Thymus (tissue), 11 donors: Measurements from ENCODE around the gene PLAC8. TPM values are rescaled to one million over a fixed set of nuclear protein-coding genes. Genes with fewer than 3 reads are reported as not detected.
"Not testable (repeated sequence)": the region's sequence is repeated elsewhere in the genome, so short reads cannot be mapped to it uniquely, and the experiment has no call there.

Experiments used
- DNase-seq, 9 donors: peaks; one replicate each; pipeline ENCODE4 v3.0.0-alpha.2; 2013; ENCODE audit warnings: low spot score in 9 of 9, low read depth in 6 of 9, missing footprints in 1 of 9
- H3K27ac ChIP-seq, 2 donors: one replicate each; pipeline ENCODE4 v1.5.1; 2013; ENCODE audit warnings: control low read depth in 1 of 2, low read depth in 1 of 2, low read length in 1 of 2, mild to moderate bottlenecking in 1 of 2, moderate library complexity in 1 of 2
- H3K27me3 ChIP-seq, 2 donors: one replicate each; pipeline ENCODE4 v1.5.1; 2013; ENCODE audit warnings: low read length in 1 of 2; ENCODE audit not compliant: control insufficient read depth in 2 of 2, insufficient read depth in 1 of 2
- H3K36me3 ChIP-seq, 2 donors: one replicate each; pipeline ENCODE4 v1.5.1; 2013; ENCODE audit warnings: low read length in 1 of 2, mild to moderate bottlenecking in 1 of 2, moderate library complexity in 1 of 2; ENCODE audit not compliant: control insufficient read depth in 2 of 2, insufficient read depth in 2 of 2
- H3K4me1 ChIP-seq, 2 donors: one replicate each; pipeline ENCODE4 v1.5.1; 2013; ENCODE audit warnings: low read length in 2 of 2; ENCODE audit not compliant: control insufficient read depth in 2 of 2, insufficient read depth in 2 of 2
- H3K4me3 ChIP-seq, 2 donors: one replicate each; pipeline ENCODE4 v1.5.1; 2013; ENCODE audit warnings: low read length in 2 of 2, control low read depth in 1 of 2, mild to moderate bottlenecking in 1 of 2
- H3K9me3 ChIP-seq, 2 donors: one replicate each; pipeline ENCODE4 v1.5.1; 2013; ENCODE audit warnings: low read length in 1 of 2, mild to moderate bottlenecking in 1 of 2; ENCODE audit not compliant: control insufficient read depth in 2 of 2, insufficient read depth in 1 of 2
- WGBS: extraction: QIAGEN DNeasy Blood & Tissue Kit; methylation state at CpG from one replicate; pipeline ENCODE4 v1.1.7; 2013; 5-methylcytosine and 5-hydroxymethylcytosine counted together
- polyA plus RNA-seq: library from polyadenylated mRNA; stranded (reverse); fragments of 200-250 nt; gene quantifications from one replicate; pipeline ENCODE4 v1.2.3, GENCODE V29; 2013
- total RNA-seq: library from RNA; stranded (reverse); fragments of 120-200 nt; gene quantifications from one replicate; pipeline ENCODE4 v1.2.4, GENCODE V29; 2013
- donor health status: healthy.

Gene PLAC8
- total and polyA plus RNA-seq, 2 donors: 48.9 to 79.8 TPM

DNA sequence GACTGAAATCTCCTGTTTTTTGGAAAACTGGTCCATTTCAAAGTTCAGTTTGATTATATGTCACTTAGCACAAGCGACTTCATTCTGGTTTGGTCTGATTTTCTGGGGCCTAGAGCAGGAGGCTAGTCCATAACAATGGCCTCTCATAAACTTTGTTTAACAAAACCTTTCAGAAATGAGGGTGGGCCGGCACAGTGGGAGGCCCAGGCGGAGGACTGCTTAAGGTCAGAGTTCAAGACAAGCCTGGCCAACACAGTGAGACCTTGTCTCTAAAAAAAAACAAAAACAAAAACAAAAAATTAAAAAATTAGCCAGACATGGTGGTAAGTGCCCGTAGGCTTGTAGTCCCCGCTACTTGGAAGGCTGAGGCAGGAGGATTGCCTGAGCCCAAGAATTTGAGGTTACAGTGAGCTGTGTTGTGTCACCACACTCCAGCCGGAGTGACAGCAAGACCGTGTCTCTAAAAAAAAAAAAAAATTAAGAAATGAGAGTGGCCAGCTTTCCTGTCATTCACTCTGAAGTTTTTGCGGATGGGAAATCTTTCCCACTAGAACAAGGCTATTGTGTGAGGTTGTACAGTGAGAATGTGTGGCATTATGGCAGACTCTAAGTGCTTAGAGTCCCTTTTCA lies 1.2 kb upstream of the PLAC8 start:
- no peak overlapping the region for H3K4me3 ChIP-seq
- DNase-seq: no peak
- 82% methylated on average over 8 of the region's 8 CpGs for WGBS
- H3K27me3 ChIP-seq: no peaks in the 10 kb centered on the region
- H3K4me1 ChIP-seq: peaks cover 6 to 20% of the 10 kb centered on the region in 2 donors
- no peaks in the 10 kb centered on the region for H3K9me3 ChIP-seq
- no peak overlapping the region for H3K27ac ChIP-seq
- no peaks in the 10 kb centered on the region for H3K36me3 ChIP-seq

DNA sequence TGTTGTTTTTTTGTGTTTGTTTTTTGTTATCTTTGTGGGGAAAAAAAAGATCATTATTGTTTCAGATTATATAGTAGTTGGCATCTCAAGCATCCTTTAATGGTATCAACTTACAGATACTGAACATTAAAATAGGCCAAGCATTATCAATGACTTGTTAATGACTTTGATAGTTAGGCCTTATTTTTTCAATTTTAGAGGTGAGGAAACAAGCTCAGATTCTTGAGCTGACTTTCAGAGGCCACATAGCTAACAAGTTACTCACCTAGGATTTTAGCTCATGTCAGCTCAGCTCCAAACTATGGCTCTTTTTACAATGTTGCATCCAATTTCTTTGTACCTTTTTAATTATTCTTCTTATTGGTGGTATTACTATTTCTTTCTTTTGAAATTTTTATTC lies 471 bp upstream of the PLAC8 start:
- Histone ChIP-seq H3K4me1 (peaks cover 10 to 26% of the 10 kb centered on the region in 2 donors), H3K27ac (peak overlapping the region in 1 of 2 donors; percentile 20), H3K9me3 (no peaks in the 10 kb centered on the region), H3K4me3 (no peak overlapping the region), H3K36me3 (no peaks in the 10 kb centered on the region), H3K27me3 (no peaks in the 10 kb centered on the region)
- no peak for DNase-seq

DNA sequence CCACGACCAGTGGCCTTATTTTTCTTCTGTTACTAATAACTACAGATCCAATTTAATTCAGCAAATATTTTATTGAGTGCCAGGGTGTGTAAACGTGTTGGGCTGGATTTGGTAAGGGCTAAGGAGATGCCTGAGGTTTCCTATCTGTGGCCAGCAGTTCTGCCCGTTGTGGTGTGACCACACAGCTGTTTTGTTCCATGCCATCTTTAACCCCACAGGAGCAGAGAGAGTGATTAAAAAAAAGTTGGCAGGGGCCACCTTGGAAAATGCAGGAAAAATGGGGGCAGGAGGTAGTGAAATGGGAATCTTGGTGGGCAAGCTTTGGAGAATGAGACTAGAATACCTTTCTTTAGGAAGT lies 1.1 kb downstream of the PLAC8 start:
- Histone ChIP-seq H3K4me3 (peak overlapping the region; percentile 41 to 42), H3K36me3 (no peaks in the 10 kb centered on the region), H3K4me1 (peaks cover 16 to 35% of the 10 kb centered on the region in 2 donors), H3K27me3 (peaks cover 0 to 7% of the 10 kb centered on the region in 2 donors), H3K27ac (peak overlapping the region; percentile 48 to 79), H3K9me3 (no peaks in the 10 kb centered on the region)
- WGBS: 4% methylated on average over 3 of the region's 3 CpGs
- no peak for DNase-seq

DNA sequence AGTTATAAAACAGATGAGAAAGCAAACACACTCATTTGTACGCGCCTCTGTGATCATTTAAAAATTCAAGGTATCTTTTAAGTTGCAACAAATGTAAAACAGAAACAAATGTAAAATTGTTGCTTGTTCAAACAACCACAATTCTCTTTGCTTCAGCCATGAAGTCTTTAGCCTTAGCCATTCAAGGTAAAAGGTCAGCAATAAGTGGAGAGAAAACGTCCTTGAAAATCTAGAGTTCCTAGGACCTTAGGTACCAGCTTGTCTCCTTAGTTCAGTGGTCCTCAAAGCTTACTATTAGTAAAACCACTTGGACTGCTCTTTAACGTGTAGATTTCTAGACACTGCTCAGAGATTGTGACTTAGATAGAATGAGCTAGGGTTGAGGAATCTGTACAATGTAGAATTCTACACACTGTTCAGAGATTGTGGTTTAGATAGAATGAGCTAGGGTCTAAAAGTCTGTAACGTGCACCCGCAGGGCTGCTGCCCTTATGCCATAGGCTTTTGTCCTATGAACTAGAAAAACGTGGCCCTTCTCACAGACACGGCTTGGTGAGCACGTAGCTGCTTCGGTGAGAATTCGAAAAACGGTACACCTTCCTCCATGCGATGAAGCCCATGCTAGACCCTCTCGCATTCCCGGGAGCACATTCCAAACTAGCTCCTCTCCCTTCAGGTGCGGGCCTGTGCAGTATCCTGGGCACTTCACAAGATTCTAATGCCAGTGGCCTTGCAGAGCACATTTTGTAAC lies 1.7 kb downstream of the PLAC8 start:
- DNase-seq: peak in 6 of 9 donors; percentile 25 to 70 (median 42)
- Histone ChIP-seq H3K9me3 (peaks cover 0 to 3% of the 10 kb centered on the region in 2 donors), H3K27ac (peak overlapping the region; percentile 48 to 79), H3K4me1 (peaks cover 16 to 36% of the 10 kb centered on the region in 2 donors), H3K27me3 (peaks cover 0 to 7% of the 10 kb centered on the region in 2 donors), H3K36me3 (no peaks in the 10 kb centered on the region), H3K4me3 (peak overlapping the region; percentile 41 to 42)
- WGBS: 5% methylated on average over 16 of the region's 16 CpGs

DNA sequence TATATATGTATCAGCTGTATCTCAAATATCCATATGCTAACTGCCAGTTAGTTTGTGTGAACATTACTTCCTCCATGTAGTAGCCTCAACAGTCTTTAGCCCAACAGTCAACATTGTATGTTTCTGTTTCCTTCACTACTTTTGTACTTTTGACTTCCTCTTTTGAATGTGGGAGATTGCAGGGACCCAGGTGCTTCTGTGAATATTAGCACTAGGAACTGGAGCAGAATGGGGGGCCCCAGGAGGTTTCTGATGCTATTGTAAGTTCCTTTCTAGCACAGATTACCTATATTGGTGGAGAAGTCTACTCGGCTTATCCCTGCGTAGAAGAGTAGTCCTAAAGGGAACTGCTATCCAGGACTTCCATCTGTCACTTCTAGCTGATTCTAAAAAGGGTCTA lies 2.3 kb downstream of the PLAC8 start:
- peak in 5 of 9 donors; percentile 31 to 80 (median 46) for DNase-seq
- peaks cover 16 to 36% of the 10 kb centered on the region in 2 donors for H3K4me1 ChIP-seq

DNA sequence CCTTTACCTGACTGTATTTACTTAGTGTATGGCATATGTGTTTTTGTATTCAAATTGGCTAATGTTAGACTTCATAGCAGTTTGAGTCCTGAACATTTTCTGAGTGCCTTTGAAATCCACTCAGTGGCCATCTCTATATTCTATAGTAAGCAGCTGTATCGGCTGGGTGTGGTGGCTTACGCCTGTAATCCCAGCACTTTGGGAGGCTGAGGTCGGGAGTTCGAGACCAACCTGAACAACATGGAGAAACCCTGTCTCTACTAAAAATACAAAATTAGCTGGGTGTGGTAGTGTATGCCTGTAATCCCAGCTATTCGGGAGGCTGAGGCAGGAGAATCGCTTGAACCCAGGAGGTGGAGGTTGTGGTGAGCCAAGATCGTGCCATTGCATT lies 2.8 kb downstream of the PLAC8 start:
- H3K36me3 ChIP-seq, H3K9me3 ChIP-seq, H3K27me3 ChIP-seq, H3K4me3 ChIP-seq, DNase-seq: not testable (repeated sequence)
- peak overlapping the region; percentile 31 to 59 for H3K27ac ChIP-seq
- WGBS: 42% methylated on average over 7 of the region's 7 CpGs
- H3K4me1 ChIP-seq: peaks cover 16 to 36% of the 10 kb centered on the region in 2 donors

More for the DNA sequence above, 2.3 kb downstream of the PLAC8 start:
- Histone ChIP-seq H3K9me3 (peaks cover 0 to 3% of the 10 kb centered on the region in 2 donors), H3K36me3 (no peaks in the 10 kb centered on the region), H3K27ac (peak overlapping the region; percentile 48 to 79), H3K27me3 (peaks cover 0 to 7% of the 10 kb centered on the region in 2 donors), H3K4me3 (peak overlapping the region; percentile 41 to 42)
- 6% methylated on average over 2 of the region's 2 CpGs for WGBS

DNA sequence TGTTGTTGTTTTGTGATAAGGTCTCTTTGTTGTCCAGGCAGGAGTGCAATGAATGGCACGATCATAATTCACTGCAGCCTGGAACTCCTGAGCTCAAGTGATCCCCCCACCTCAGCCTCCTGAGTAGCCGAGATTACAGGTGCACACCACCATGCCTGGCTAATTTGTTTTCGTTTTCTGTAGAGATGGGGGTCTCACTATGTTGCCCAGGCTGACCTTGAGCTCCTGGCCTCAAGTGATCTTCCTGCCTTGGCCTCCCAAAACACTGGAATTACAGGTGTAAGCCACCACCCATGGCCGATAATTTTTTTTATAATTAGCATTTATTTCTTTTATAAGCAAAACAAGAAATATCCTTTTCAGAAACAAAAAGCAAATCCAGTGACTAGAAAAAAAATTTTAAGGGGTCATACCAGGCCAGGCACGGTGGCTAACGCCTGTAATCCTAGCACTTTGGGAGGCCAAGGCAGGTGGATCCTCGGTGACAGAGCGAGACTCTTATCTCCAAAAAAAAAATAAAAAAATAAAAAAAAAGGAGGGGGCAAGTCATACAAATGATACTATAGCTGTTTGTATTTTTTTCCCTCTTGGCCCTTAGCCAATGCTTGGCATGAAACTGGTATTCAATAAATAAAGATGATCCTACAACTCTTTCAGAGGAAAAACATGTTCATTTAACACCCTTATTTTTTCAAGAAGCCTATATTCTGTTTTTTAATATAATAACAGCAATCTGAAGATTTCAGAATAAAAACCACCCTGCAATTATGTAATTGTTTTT lies 3.4 kb downstream of the PLAC8 start:
- peaks cover 0 to 3% of the 10 kb centered on the region in 2 donors for H3K9me3 ChIP-seq
- peaks cover 0 to 7% of the 10 kb centered on the region in 2 donors for H3K27me3 ChIP-seq
- WGBS: 72% methylated on average over 8 of the region's 8 CpGs
- H3K27ac ChIP-seq: peak overlapping the region in 1 of 2 donors; percentile 79
- no peaks in the 10 kb centered on the region for H3K36me3 ChIP-seq
- H3K4me3 ChIP-seq: no peak overlapping the region
- H3K4me1 ChIP-seq: peaks cover 16 to 36% of the 10 kb centered on the region in 2 donors
- DNase-seq: no peak

DNA sequence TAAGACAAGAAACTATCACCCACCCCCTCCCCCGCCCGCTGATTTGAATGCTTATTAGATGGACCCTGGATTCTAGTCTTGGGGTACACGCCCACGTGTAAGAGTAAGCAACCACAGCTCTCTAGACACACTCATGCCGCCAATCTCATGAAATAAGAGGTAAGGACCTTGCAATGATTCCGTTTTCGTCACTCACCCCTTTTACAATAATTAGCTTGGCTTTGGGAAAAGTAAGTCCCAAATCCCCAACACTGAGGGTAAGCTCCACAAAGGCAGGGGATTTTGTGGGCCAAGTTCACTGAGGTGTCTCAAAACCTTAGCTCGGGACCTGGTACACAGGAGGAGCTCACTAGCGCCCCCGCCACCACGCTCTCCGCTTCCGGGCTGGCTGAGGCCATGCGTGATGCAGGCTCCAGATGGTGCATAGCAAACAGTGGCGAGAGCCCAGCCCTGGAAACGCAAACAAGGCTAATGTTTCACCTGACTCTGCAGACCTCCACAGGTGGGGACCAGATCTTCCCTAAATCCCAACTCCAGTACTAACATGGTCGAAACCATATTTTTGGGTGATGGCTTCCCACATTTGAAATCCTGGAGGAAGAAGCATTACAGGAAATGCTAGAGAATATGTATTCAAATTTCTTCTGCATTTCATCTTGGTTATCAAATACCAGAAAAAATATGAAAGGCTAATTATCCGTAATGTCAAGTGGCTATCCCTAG lies 4.1 kb downstream of the PLAC8 start:
- Histone ChIP-seq H3K36me3 (no peaks in the 10 kb centered on the region), H3K27ac (peak overlapping the region; percentile 79 to 85), H3K4me3 (peak overlapping the region; percentile 50 to 71), H3K4me1 (peaks cover 16 to 36% of the 10 kb centered on the region in 2 donors), H3K27me3 (peaks cover 0 to 7% of the 10 kb centered on the region in 2 donors), H3K9me3 (peaks cover 0 to 3% of the 10 kb centered on the region in 2 donors)
- WGBS: 4% methylated on average over 18 of the region's 18 CpGs
- peak; percentile 75 to 94 (median 86) for DNase-seq
